Lower lobe of right lung (tissue), 2 donors: ENCODE measurements around the gene NAA30. TPM values are rescaled to one million over a fixed set of nuclear protein-coding genes. Genes with fewer than 3 reads are reported as not detected.

Experiments used
- ATAC-seq, 2 donors: fragments of 200-7000 bp; cut with Tn5 transposase; one replicate each; pipeline ENCODE4 v1.9.1; 2020 to 2022; ENCODE audit warnings: mild to moderate bottlenecking in 2 of 2, moderate library complexity in 2 of 2
- DNase-seq: peaks from one replicate; pipeline ENCODE4 v3.0.0-alpha.2; 2020
- H3K27ac ChIP-seq: fragments of 200-600 bp; one replicate; pipeline ENCODE4 v1.8.0; 2022
- H3K27me3 ChIP-seq: fragments of 200-600 bp; one replicate; pipeline ENCODE4 v1.8.0; 2022; ENCODE audit warnings: low read depth
- H3K36me3 ChIP-seq: fragments of 200-600 bp; one replicate; pipeline ENCODE4 v1.8.0; 2022; ENCODE audit warnings: mild to moderate bottlenecking
- H3K4me1 ChIP-seq: fragments of 200-600 bp; one replicate; pipeline ENCODE4 v1.8.0; 2022
- H3K4me3 ChIP-seq: fragments of 200-600 bp; one replicate; pipeline ENCODE4 v1.8.0; 2022; ENCODE audit warnings: mild to moderate bottlenecking
- H3K9me3 ChIP-seq: fragments of 200-600 bp; one replicate; pipeline ENCODE4 v1.8.0; 2022
- intact Hi-C: fragments of 100-400 bp; cut with DNase I; formaldehyde crosslinking; loops from one replicate; pipeline ENCODE4 v1.11.0; 2022
- total RNA-seq: library from RNA; stranded (reverse); fragmentation: NEBNext Ultra II Directional; extraction: Animal tissue kit (Norgen Biotek cat#: 25700); gene quantifications from one replicate; pipeline ENCODE4 v1.2.1, GENCODE V29; 2021
- TF ChIP-seq, protein P1 (sequence below): fragments of 200-600 bp; IDR thresholded peaks from one replicate; pipeline ENCODE4 v1.8.0; 2022; ENCODE audit warnings: antibody characterized with exemption, mild to moderate bottlenecking
- donor health status: DM: no; HTN: yes; CAD: no; lungs with severe emphysema.

Gene NAA30
- total RNA-seq, 1 donor from 2014 or later = 15.5 TPM

- peaks cover 4% of the 10 kb centered on the region for H3K27me3 ChIP-seq
- no peaks in the 10 kb centered on the region for H3K9me3 ChIP-seq
- H3K36me3 ChIP-seq = no peaks in the 10 kb centered on the region
- H3K27ac ChIP-seq = no peak overlapping the region
- H3K4me1 ChIP-seq = no peaks in the 10 kb centered on the region
- TF ChIP-seq, protein P1, sequence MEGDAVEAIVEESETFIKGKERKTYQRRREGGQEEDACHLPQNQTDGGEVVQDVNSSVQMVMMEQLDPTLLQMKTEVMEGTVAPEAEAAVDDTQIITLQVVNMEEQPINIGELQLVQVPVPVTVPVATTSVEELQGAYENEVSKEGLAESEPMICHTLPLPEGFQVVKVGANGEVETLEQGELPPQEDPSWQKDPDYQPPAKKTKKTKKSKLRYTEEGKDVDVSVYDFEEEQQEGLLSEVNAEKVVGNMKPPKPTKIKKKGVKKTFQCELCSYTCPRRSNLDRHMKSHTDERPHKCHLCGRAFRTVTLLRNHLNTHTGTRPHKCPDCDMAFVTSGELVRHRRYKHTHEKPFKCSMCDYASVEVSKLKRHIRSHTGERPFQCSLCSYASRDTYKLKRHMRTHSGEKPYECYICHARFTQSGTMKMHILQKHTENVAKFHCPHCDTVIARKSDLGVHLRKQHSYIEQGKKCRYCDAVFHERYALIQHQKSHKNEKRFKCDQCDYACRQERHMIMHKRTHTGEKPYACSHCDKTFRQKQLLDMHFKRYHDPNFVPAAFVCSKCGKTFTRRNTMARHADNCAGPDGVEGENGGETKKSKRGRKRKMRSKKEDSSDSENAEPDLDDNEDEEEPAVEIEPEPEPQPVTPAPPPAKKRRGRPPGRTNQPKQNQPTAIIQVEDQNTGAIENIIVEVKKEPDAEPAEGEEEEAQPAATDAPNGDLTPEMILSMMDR = no peak
- no peak overlapping the region for H3K4me3 ChIP-seq
- intact Hi-C loops = no loop called here
- ATAC-seq = no peak
- no peak for DNase-seq
Observed at GRCh38 chr14:57378661-57379060, 11.7 kb upstream of the NAA30 start.

DNA sequence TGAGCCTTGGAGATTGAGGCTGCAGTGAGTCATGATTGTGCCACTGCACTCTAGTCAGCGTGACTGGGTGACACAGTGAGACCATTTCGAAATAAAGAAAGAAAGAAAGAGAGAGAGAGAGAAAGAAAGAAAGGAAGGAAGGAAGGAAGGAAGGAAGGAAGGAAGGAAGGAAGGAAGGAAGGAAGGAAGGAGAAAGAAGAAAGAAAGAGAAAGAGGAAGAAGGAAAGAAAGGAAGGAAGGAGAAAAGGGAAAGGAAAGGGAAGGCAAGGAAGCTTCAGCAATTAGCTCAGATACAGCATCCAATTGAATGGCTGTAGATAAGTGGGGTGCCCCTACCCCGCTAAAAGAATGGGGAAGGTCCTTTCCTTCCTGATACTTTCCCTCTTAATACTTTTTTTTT, 9.5 kb upstream of the NAA30 start:
- intact Hi-C loops = no loop called here
- Histone ChIP-seq H3K4me3 (no peak overlapping the region), H3K27ac (no peak overlapping the region), H3K4me1 (no peaks in the 10 kb centered on the region), H3K9me3 (no peaks in the 10 kb centered on the region), H3K27me3 (peaks cover 4% of the 10 kb centered on the region), H3K36me3 (no peaks in the 10 kb centered on the region)
- ATAC-seq (no peak), DNase-seq (no peak)
- TF ChIP-seq, protein P1 = no peak

GRCh38 chr14:57382283-57382682, 8.1 kb upstream of the NAA30 start:
- TF ChIP-seq, protein P1 = no peak
- intact Hi-C loops = no loop called here

GRCh38 chr14:57383125-57383745, 7.2 kb upstream of the NAA30 start:
- no peak for ATAC-seq
- no peaks in the 10 kb centered on the region for H3K27me3 ChIP-seq
- no peak for DNase-seq
- H3K9me3 ChIP-seq = no peaks in the 10 kb centered on the region
- no peaks in the 10 kb centered on the region for H3K4me1 ChIP-seq
- no peak overlapping the region for H3K27ac ChIP-seq
- no peaks in the 10 kb centered on the region for H3K36me3 ChIP-seq
- intact Hi-C loops = no loop called here
- H3K4me3 ChIP-seq = no peak overlapping the region
- TF ChIP-seq, protein P1 = no peak

More at GRCh38 chr14:57382283-57382682, 8.1 kb upstream of the NAA30 start:
- ATAC-seq = no peak
- Histone ChIP-seq H3K27ac (no peak overlapping the region), H3K27me3 (no peaks in the 10 kb centered on the region), H3K9me3 (no peaks in the 10 kb centered on the region), H3K36me3 (no peaks in the 10 kb centered on the region), H3K4me3 (no peak overlapping the region), H3K4me1 (no peaks in the 10 kb centered on the region)
- DNase-seq = no peak

GRCh38 chr14:57388067-57388466, 2.3 kb upstream of the NAA30 start:
- TF ChIP-seq, protein P1 = no peak
- Histone ChIP-seq H3K4me3 (no peak overlapping the region), H3K4me1 (peaks cover 22% of the 10 kb centered on the region), H3K36me3 (no peaks in the 10 kb centered on the region), H3K9me3 (no peaks in the 10 kb centered on the region), H3K27me3 (no peaks in the 10 kb centered on the region), H3K27ac (no peak overlapping the region)
- intact Hi-C loops = no loop called here
- ATAC-seq = no peak
- no peak for DNase-seq
